HCT116 (cell line): Measurements from ENCODE around the gene PLEKHA6. TPM values are rescaled to one million over a fixed set of nuclear protein-coding genes. Genes with fewer than 3 reads are reported as not detected.

Experiments
- ATAC-seq: fragments of 200-7000 bp; cut with Tn5 transposase; 2 replicates; pipeline ENCODE4 v1.9.1; 2020; ENCODE audit warnings: mild to moderate bottlenecking, moderate library complexity
- BruUV-seq: library from RNA; stranded (reverse); fragments of 400-500 nt; replicated peaks from 2 replicates; lab custom pipeline; 2021; lab: Mats Ljungman, UMichigan
- CTCF ChIA-PET: fragments of 300-600 bp; sonication (Branson Sonifier 250); formaldehyde crosslinking; loops from one replicate; lab custom pipeline; 2021; ENCODE audit warnings: antibody characterized with exemption; lab: Charles Lee
- POLR2A ChIA-PET: fragments of 300-600, 350-600 bp; sonication (Branson Sonifier 250); formaldehyde crosslinking; loops from one replicate; lab custom pipeline; 2021; ENCODE audit warnings: antibody characterized with exemption; lab: Charles Lee
- RAD21 ChIA-PET, 2 experiments: fragments of 300-600 bp; sonication (Branson Sonifier 250); formaldehyde crosslinking; loops; one replicate each; lab custom pipeline; 2023; ENCODE audit warnings: low total read pairs in 2 of 2; ENCODE audit not compliant: uncharacterized antibody in 2 of 2, unreplicated experiment in 2 of 2, low non-redundant PET in 1 of 2; lab: Charles Lee
- DNase-seq: peaks from one replicate; pipeline ENCODE4 v3.0.0-alpha.2; 2010; ENCODE audit warnings: low read depth, low spot score
- H2AFZ ChIP-seq: fragments of 200-600 bp; shearing (Covaris generic), sonication (generic); 2 replicates; pipeline ENCODE4 v1.6.1; 2017; ENCODE audit warnings: low read depth, mixed run types, mixed read lengths, antibody characterized with exemption, low read length; ENCODE audit not compliant: poor library complexity, severe bottlenecking
- H3K27ac ChIP-seq: 2 replicates; pipeline ENCODE4 v1.5.1; 2012; ENCODE audit warnings: low read depth, low read length
- H3K27me3 ChIP-seq: fragments of 200-600 bp; sonication (generic); 2 replicates; pipeline ENCODE4 v1.6.1; 2016; ENCODE audit warnings: mixed run types, low read length, mixed read lengths; ENCODE audit not compliant: insufficient read depth
- H3K36me3 ChIP-seq, 2 experiments: fragments of 200-500 bp in 1 of 2; fragments of 200-600 bp in 1 of 2; sonication (Bioruptor generic) in 1 of 2; sonication (generic) in 1 of 2; 2 replicates each; pipeline versions ENCODE4 v1.5.1 to v1.6.1; 2014 to 2016; ENCODE audit warnings: low read length in 2 of 2, inconsistent platforms in 1 of 2, mixed read lengths in 1 of 2, mixed run types in 1 of 2; ENCODE audit not compliant: insufficient read depth in 2 of 2, control insufficient read depth in 1 of 2
- H3K4me1 ChIP-seq, 2 experiments: fragments of 200-600 bp in 1 of 2; sonication (generic) in 1 of 2; 2 replicates each; pipeline versions ENCODE4 v1.5.1 to v1.6.1; 2012 to 2017; ENCODE audit warnings: low read length in 2 of 2, inconsistent platforms in 1 of 2, mild to moderate bottlenecking in 1 of 2, mixed read lengths in 1 of 2, mixed run types in 1 of 2, moderate library complexity in 1 of 2; ENCODE audit not compliant: insufficient read depth in 2 of 2, control insufficient read depth in 1 of 2
- H3K4me2 ChIP-seq: fragments of 200-600 bp; sonication (generic); 2 replicates; pipeline ENCODE4 v1.6.1; 2017; ENCODE audit warnings: mixed run types, low read length, mixed read lengths
- H3K4me3 ChIP-seq, 2 experiments: fragments of 200-600 bp in 1 of 2; sonication (generic) in 1 of 2; replicated peaks in 1 of 2; 2 replicates each; pipeline ENCODE4 v1.5.1; 2011 to 2016; ENCODE audit warnings: low read length in 2 of 2, control low read depth in 1 of 2, low read depth in 1 of 2, mild to moderate bottlenecking in 1 of 2, mixed read lengths in 1 of 2, mixed run types in 1 of 2
- H3K79me2 ChIP-seq: fragments of 200-600 bp; sonication (generic); 2 replicates; pipeline ENCODE4 v1.6.1; 2017; ENCODE audit warnings: mild to moderate bottlenecking, mixed run types, low read length, moderate library complexity, mixed read lengths; ENCODE audit not compliant: insufficient read depth
- H3K9ac ChIP-seq: fragments of 200-600 bp; sonication (generic); 2 replicates; pipeline ENCODE4 v1.6.1; 2016; ENCODE audit warnings: low read length, mixed read lengths
- H3K9me2 ChIP-seq: fragments of 200-600 bp; sonication (generic), shearing (Covaris generic); 2 replicates; pipeline ENCODE4 v1.6.1; 2017; ENCODE audit warnings: mixed run types, mild to moderate bottlenecking, moderate library complexity; ENCODE audit not compliant: insufficient read depth
- H3K9me3 ChIP-seq, 2 experiments: fragments of 200-500 bp in 1 of 2; fragments of 200-600 bp in 1 of 2; sonication (Bioruptor generic) in 1 of 2; sonication (generic) in 1 of 2; 2 replicates each; pipeline ENCODE4 v1.6.1; 2014 to 2017; ENCODE audit warnings: low read length in 2 of 2, mixed read lengths in 2 of 2, inconsistent platforms in 1 of 2, low read depth in 1 of 2, mild to moderate bottlenecking in 1 of 2, mixed run types in 1 of 2, moderate library complexity in 1 of 2; ENCODE audit not compliant: control insufficient read depth in 1 of 2, insufficient read depth in 1 of 2
- H4K20me1 ChIP-seq: fragments of 200-600 bp; sonication (generic), shearing (Covaris generic); 2 replicates; pipeline ENCODE4 v1.6.1; 2017; ENCODE audit warnings: mixed run types, mild to moderate bottlenecking, moderate library complexity; ENCODE audit not compliant: insufficient read depth
- CBX3 ChIP-seq: IDR thresholded peaks from 2 replicates; pipeline ENCODE4 v1.6.1; 2012; ENCODE audit warnings: low read depth
- CEBPB ChIP-seq: IDR thresholded peaks from 2 replicates; pipeline ENCODE4 v1.6.1; 2012; ENCODE audit warnings: low read depth
- EGR1 ChIP-seq: IDR thresholded peaks from 2 replicates; pipeline ENCODE4 v1.6.1; 2012; ENCODE audit warnings: low read depth
- JUND ChIP-seq: IDR thresholded peaks from 2 replicates; pipeline ENCODE4 v1.6.1; 2012
- POLR2A ChIP-seq: IDR thresholded peaks from 2 replicates; pipeline ENCODE4 v1.7.0; 2011; ENCODE audit warnings: borderline replicate concordance; ENCODE audit not compliant: insufficient read depth, insufficient read length; ENCODE audit errors: extremely low read depth
- SIN3A ChIP-seq: IDR thresholded peaks from 2 replicates; pipeline ENCODE4 v1.6.1; 2012; ENCODE audit warnings: low read depth
- SRF ChIP-seq: IDR thresholded peaks from 2 replicates; pipeline ENCODE4 v1.6.1; 2012; ENCODE audit warnings: low read depth
- TCF7L2 ChIP-seq: IDR thresholded peaks from 2 replicates; pipeline ENCODE4 v1.7.0; 2011; ENCODE audit warnings: borderline replicate concordance, inconsistent platforms; ENCODE audit not compliant: insufficient read depth, insufficient read length; ENCODE audit errors: extremely low read depth
- YY1 ChIP-seq: IDR thresholded peaks from 2 replicates; pipeline ENCODE4 v1.6.1; 2011; ENCODE audit warnings: low read length, low read depth, moderate library complexity, mild to moderate bottlenecking; ENCODE audit not compliant: insufficient replicate concordance; ENCODE audit errors: extremely low read depth
- ZFX ChIP-seq: fragments of 450-650 bp; IDR thresholded peaks from 2 replicates; pipeline ENCODE4 v1.6.1; 2017
- ZNF274 ChIP-seq: fragments of 200-500 bp; sonication (Bioruptor generic); IDR thresholded peaks from 2 replicates; pipeline ENCODE4 v1.6.1; 2014; ENCODE audit warnings: mild to moderate bottlenecking, low read depth, low read length, inconsistent platforms
- intact Hi-C: fragments of 100-400 bp; cut with micrococcal nuclease; formaldehyde crosslinking; loops from 2 replicates; pipeline ENCODE4 v1.10.0; 2022
- total RNA-seq: library from RNA; stranded (reverse); gene quantifications from one replicate; pipeline ENCODE4 v1.2.1, GENCODE V29; 2021; ENCODE audit not compliant: unreplicated experiment
- TF ChIP-seq, protein P1 (sequence below): IDR thresholded peaks from 2 replicates; pipeline ENCODE4 v1.6.1; 2012; ENCODE audit warnings: low read depth
- TF ChIP-seq, protein P2 (sequence below): IDR thresholded peaks from 2 replicates; pipeline ENCODE4 v1.6.1; 2012
- TF ChIP-seq, protein P3 (sequence below): IDR thresholded peaks from 2 replicates; pipeline ENCODE4 v1.6.1; 2011; ENCODE audit warnings: mild to moderate bottlenecking, low read length, moderate library complexity; ENCODE audit not compliant: insufficient replicate concordance; ENCODE audit errors: extremely low read depth

The PLEKHA6 gene
- total RNA-seq, 1 experiment from 2014 or later, result 13.1 TPM

DNA sequence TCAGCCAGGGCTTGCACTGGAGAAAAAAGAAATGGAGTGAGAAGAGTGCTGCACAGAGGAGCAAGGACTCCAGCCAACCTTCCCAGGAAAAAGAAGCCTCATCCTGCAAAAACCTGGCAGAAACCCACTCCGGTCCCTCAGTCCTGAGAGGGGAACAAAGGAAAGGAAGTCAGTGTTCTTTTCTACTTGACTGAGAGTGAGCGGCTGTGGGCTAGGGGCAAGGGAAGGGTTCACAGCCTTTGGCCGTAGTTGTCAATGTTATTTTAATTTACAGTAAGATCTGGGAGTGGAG lies 137.0 kb downstream of the PLEKHA6 start:
- Histone ChIP-seq H3K4me1 (peaks cover 2 to 12% of the 10 kb centered on the region in 2 experiments; a peak in 1 of 4 replicates), H3K4me3 (no peak overlapping the region), H3K9me3 (no peaks in the 10 kb centered on the region), H3K27ac (no peak overlapping the region), H3K79me2 (no peaks in the 10 kb centered on the region), H4K20me1 (no peaks in the 10 kb centered on the region), H2AFZ (no peak overlapping the region), H3K9ac (no peak overlapping the region), H3K4me2 (no peak overlapping the region)
- ChIA-PET POLR2A (no interaction called here), CTCF (no interaction called here), RAD21 (no interaction called here)
- intact Hi-C loops, result no loop called here
- DNase-seq, result no peak
- TF ChIP-seq SIN3A, result no peak
- TF ChIP-seq, all 23 proteins: peak for 0
- no peaks in the 10 kb centered on the region for H3K9me2 ChIP-seq
- no TSS peak for BruUV-seq
- H3K27me3 ChIP-seq, result no peaks in the 10 kb centered on the region
- ATAC-seq, result no peak
- H3K36me3 ChIP-seq, result no peaks in the 10 kb centered on the region

DNA sequence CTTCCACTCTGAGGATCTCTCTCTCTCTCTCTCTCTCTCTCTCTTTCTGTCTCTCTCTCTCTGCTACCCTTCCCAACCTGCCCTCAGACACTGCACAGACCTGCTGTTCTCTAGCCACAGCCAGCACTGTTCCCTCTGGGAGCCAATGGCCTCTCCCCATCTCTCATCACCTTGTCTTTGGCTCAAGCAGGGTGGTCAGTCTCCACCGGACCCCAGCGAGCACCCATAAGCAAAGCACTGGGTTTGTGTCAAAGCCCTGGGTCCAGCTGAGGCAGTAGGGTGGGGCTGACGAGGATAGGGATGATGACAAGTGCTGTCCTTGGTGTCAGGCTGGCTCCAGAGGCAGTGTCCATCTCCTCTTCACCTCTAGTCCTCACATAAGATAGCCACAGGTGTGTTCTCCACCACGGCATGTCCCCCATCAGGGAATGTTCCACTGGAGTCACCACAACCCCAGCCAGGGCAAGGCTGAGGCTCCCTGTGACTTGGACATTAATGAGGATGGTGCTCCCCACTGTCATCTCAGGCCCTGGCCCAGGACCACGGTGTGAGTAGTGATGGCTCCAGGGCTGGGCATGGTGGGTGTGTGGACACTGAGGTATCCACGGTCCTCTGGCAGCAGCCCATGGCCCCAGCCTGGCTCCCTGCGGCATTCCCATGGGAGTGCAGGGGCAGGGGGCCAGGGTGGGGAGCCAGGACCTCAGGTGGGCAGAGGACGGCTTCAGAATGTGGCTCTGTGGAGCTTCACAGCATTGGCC lies 137.5 kb downstream of the PLEKHA6 start:
- H3K9ac ChIP-seq, result no peak overlapping the region
- H3K4me2 ChIP-seq, result no peak overlapping the region
- POLR2A ChIA-PET, result no interaction called here
- no peak for DNase-seq
- H3K9me2 ChIP-seq, result no peaks in the 10 kb centered on the region
- H3K36me3 ChIP-seq, result no peaks in the 10 kb centered on the region
- H3K9me3 ChIP-seq, result no peaks in the 10 kb centered on the region
- H3K4me3 ChIP-seq, result no peak overlapping the region
- peaks cover 2 to 12% of the 10 kb centered on the region in 2 experiments; a peak in 1 of 4 replicates for H3K4me1 ChIP-seq
- TF ChIP-seq TCF7L2, result no peak
- no peak for TF ChIP-seq SRF
- no peak for TF ChIP-seq ZNF274
- TF ChIP-seq EGR1, result no peak
- TF ChIP-seq JUND, result no peak
- TF ChIP-seq, protein P1, sequence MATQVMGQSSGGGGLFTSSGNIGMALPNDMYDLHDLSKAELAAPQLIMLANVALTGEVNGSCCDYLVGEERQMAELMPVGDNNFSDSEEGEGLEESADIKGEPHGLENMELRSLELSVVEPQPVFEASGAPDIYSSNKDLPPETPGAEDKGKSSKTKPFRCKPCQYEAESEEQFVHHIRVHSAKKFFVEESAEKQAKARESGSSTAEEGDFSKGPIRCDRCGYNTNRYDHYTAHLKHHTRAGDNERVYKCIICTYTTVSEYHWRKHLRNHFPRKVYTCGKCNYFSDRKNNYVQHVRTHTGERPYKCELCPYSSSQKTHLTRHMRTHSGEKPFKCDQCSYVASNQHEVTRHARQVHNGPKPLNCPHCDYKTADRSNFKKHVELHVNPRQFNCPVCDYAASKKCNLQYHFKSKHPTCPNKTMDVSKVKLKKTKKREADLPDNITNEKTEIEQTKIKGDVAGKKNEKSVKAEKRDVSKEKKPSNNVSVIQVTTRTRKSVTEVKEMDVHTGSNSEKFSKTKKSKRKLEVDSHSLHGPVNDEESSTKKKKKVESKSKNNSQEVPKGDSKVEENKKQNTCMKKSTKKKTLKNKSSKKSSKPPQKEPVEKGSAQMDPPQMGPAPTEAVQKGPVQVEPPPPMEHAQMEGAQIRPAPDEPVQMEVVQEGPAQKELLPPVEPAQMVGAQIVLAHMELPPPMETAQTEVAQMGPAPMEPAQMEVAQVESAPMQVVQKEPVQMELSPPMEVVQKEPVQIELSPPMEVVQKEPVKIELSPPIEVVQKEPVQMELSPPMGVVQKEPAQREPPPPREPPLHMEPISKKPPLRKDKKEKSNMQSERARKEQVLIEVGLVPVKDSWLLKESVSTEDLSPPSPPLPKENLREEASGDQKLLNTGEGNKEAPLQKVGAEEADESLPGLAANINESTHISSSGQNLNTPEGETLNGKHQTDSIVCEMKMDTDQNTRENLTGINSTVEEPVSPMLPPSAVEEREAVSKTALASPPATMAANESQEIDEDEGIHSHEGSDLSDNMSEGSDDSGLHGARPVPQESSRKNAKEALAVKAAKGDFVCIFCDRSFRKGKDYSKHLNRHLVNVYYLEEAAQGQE, result no peak
- no peak for TF ChIP-seq CBX3
- TF ChIP-seq, protein P2, sequence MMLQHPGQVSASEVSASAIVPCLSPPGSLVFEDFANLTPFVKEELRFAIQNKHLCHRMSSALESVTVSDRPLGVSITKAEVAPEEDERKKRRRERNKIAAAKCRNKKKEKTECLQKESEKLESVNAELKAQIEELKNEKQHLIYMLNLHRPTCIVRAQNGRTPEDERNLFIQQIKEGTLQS, result no peak
- no peak for TF ChIP-seq ZFX
- no peak for TF ChIP-seq YY1
- TF ChIP-seq, protein P3, sequence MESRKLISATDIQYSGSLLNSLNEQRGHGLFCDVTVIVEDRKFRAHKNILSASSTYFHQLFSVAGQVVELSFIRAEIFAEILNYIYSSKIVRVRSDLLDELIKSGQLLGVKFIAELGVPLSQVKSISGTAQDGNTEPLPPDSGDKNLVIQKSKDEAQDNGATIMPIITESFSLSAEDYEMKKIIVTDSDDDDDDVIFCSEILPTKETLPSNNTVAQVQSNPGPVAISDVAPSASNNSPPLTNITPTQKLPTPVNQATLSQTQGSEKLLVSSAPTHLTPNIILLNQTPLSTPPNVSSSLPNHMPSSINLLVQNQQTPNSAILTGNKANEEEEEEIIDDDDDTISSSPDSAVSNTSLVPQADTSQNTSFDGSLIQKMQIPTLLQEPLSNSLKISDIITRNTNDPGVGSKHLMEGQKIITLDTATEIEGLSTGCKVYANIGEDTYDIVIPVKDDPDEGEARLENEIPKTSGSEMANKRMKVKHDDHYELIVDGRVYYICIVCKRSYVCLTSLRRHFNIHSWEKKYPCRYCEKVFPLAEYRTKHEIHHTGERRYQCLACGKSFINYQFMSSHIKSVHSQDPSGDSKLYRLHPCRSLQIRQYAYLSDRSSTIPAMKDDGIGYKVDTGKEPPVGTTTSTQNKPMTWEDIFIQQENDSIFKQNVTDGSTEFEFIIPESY, result no peak
- no peak for TF ChIP-seq POLR2A
- TF ChIP-seq CEBPB, result no peak
- TF ChIP-seq, all 23 proteins: peak for 0
- no peaks in the 10 kb centered on the region for H3K27me3 ChIP-seq
- intact Hi-C loops, result no loop called here
- no peaks in the 10 kb centered on the region for H3K79me2 ChIP-seq
- CTCF ChIA-PET, result no interaction called here
- H3K27ac ChIP-seq, result no peak overlapping the region
- H2AFZ ChIP-seq, result no peak overlapping the region
- RAD21 ChIA-PET, result no interaction called here
- no peaks in the 10 kb centered on the region for H4K20me1 ChIP-seq
- no peak for ATAC-seq
- BruUV-seq, result no TSS peak
